PFSK-1 (cell line): ENCODE data around the gene C3orf49.

Experiments
- FOXP2 ChIP-seq: optimal IDR thresholded peaks from 2 replicates; pipeline ENCODE3; 2011; ENCODE audit warnings: borderline replicate concordance, control low read depth, inconsistent platforms; ENCODE audit not compliant: insufficient read depth; ENCODE audit errors: extremely low read length, extremely low read depth
- POLR2AphosphoS5 ChIP-seq: IDR thresholded peaks from 2 replicates; pipeline ENCODE4 v1.6.1; 2012; ENCODE audit warnings: low read depth, mild to moderate bottlenecking, control low read depth, low read length, moderate library complexity
- REST ChIP-seq, 2 experiments: IDR thresholded peaks; 2 replicates each; pipeline versions ENCODE4 v1.6.1 to v1.8.0; 2011 to 2012; ENCODE audit warnings: low read depth in 2 of 2, low read length in 2 of 2, control low read depth in 1 of 2, inconsistent platforms in 1 of 2, mild to moderate bottlenecking in 1 of 2, moderate library complexity in 1 of 2; ENCODE audit not compliant: insufficient read depth in 1 of 2
- SIN3A ChIP-seq: IDR thresholded peaks from 2 replicates; pipeline ENCODE4 v1.6.1; 2012; ENCODE audit warnings: mild to moderate bottlenecking, low read length, moderate library complexity, borderline replicate concordance; ENCODE audit not compliant: insufficient read depth
- TAF1 ChIP-seq: IDR thresholded peaks from 2 replicates; pipeline ENCODE4 v1.6.1; 2012; ENCODE audit warnings: low read length, control low read depth, borderline replicate concordance; ENCODE audit not compliant: insufficient read depth

DNA sequence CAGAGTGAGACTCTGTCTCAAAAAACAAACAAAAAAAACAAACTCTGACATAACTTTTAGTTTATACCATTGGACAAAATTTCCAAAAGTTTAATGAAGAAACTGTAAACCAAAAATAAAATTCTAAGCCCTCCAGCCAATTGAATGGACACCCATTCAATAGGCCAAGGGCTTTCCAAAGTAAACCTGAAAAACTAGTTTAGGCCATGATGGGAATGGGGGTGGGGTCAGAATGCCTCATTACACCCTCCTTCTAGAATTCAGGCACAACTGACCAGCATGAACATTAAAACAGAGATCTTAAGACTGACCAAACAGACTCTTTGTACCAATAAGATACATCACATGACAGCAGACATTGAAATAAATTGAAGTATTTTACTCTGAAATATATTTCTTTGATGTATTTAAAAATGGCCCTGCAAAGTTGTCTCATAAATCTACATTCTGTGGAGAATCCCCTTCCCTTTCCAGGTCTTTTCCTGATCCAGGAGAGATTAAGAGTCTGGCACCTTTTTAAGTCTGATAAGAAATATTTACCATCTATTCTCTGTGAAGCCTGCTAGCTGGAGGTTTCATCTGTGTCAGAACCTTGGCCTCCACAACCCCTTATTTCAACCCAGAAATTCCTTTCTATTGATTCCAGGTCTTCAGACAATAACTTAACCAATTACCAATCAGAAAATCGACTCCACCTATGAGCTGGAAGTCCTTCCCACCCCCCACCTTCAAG lies 28.8 kb downstream of the C3orf49 start:
- TF ChIP-seq REST (IDR thresholded peaks at IDR 0.05; ENCODE audit: insufficient read depth in 1 of 2, low read depth in 2 of 2, low read length in 2 of 2) (no peak), POLR2AphosphoS5 (no peak), TAF1 (no peak), SIN3A (no peak), FOXP2 (no peak)
